Heart left ventricle (tissue), 13 donors: ENCODE results near the gene SLC23A2.

Experiments
- CTCF ChIP-seq, 12 donors: fragments of 200-600 bp; sonication (generic) in 4 of 12; IDR thresholded peaks; one replicate each; pipeline versions ENCODE4 v1.5.0 to v1.8.0; 2018 to 2022; ENCODE audit warnings: antibody characterized with exemption in 12 of 12, mild to moderate bottlenecking in 5 of 12
- POLR2A ChIP-seq, 2 donors: fragments of 450-650 bp; IDR thresholded peaks; one replicate each; pipeline ENCODE4 v1.6.1; 2017; ENCODE audit warnings: antibody characterized with exemption in 2 of 2, mild to moderate bottlenecking in 2 of 2, moderate library complexity in 2 of 2
- donor health status: ischemic (EF 13 %, LVEDD 7.1; RV severe dilation, severe dysfunction).
- donor health status: DM: no; HTN: yes; CAD: no.
- donor health status: DM: no; HTN: no; CAD: no.
- donor health status: ischemic (EF 25% LVEDD 6.9; RV normal size, moderate dysfunction).
- donor health status: ischemic (EF 25% LVEDD 5.7; RV mildly dilated, moderate dysfunction).
- donor health status: ischemic (EF 35%, LVEDD 5.7; RV mildly dilated, moderate dysfunction).
- donor health status: nonischemic (EF 11% LVEDD 7.7; RV severe dilation, severe dysfunction).
- donor health status: DM: yes; HTN: yes; CAD: no.
- donor health status: PGD.
- donor health status: ischemic (EF 29% LVEDD 5.4; RV normal size, mild dysfunction).
- donor health status: nonischemic (EF 23%, LVEDD 6.1; RV moderate dilation, normal function).

GRCh38 chr20:4898282-4899244 is 102.7 kb downstream of the SLC23A2 start:
- TF ChIP-seq CTCF (IDR thresholded peaks at IDR 0.05) = no peak
- TF ChIP-seq POLR2A (IDR thresholded peaks at IDR 0.05) = no peak
